ENCODE results near the gene MPPED1.

The MPPED1 gene

DNA sequence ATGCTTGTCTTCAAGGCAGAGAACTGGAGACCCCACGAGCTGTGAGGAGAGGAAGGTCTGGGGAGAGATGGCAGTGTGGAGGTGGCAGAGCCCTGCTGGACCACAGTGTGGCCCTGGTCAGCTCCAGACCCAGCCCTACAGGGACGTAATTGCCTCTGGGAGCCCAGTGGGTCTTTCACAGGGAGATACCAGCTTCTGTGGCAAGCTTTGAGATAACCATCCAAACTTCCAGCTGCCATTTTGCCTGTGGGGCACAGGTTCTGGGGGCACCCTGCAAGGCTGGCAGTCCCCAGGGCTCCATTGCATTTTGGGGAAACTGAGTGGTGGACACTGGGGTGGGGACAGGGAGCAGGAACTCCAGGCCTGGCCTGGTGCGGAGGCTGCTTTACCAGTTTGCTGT is 10.2 kb upstream of the MPPED1 start:
- no peak for DNase-seq
- Histone ChIP-seq H3K9me3 (ENCODE audit: severe bottlenecking) (no peaks in the 10 kb centered on the region), H3K27me3 (ENCODE audit: insufficient read depth, low read depth, severe bottlenecking) (no peaks in the 10 kb centered on the region), H3K27ac (no peak overlapping the region), H3K36me3 (no peaks in the 10 kb centered on the region), H3K4me3 (ENCODE audit: low read depth, low read length) (no peak overlapping the region)
- TF ChIP-seq, protein P1, sequence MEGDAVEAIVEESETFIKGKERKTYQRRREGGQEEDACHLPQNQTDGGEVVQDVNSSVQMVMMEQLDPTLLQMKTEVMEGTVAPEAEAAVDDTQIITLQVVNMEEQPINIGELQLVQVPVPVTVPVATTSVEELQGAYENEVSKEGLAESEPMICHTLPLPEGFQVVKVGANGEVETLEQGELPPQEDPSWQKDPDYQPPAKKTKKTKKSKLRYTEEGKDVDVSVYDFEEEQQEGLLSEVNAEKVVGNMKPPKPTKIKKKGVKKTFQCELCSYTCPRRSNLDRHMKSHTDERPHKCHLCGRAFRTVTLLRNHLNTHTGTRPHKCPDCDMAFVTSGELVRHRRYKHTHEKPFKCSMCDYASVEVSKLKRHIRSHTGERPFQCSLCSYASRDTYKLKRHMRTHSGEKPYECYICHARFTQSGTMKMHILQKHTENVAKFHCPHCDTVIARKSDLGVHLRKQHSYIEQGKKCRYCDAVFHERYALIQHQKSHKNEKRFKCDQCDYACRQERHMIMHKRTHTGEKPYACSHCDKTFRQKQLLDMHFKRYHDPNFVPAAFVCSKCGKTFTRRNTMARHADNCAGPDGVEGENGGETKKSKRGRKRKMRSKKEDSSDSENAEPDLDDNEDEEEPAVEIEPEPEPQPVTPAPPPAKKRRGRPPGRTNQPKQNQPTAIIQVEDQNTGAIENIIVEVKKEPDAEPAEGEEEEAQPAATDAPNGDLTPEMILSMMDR (IDR thresholded peaks at IDR 0.05; ENCODE audit: low read depth, low read length): no peak

GRCh38 chr22:43402128-43402527 is 9.7 kb upstream of the MPPED1 start:
- no peaks in the 10 kb centered on the region for H3K9me3 ChIP-seq (ENCODE audit: severe bottlenecking)
- TF ChIP-seq, protein P1 (IDR thresholded peaks at IDR 0.05; ENCODE audit: low read depth, low read length): no peak
- no peak overlapping the region for H3K4me3 ChIP-seq (ENCODE audit: low read depth, low read length)
- no peak for DNase-seq
- H3K36me3 ChIP-seq: no peaks in the 10 kb centered on the region
- H3K27me3 ChIP-seq (ENCODE audit: insufficient read depth, low read depth, severe bottlenecking): no peaks in the 10 kb centered on the region
- H3K27ac ChIP-seq: no peak overlapping the region

DNA sequence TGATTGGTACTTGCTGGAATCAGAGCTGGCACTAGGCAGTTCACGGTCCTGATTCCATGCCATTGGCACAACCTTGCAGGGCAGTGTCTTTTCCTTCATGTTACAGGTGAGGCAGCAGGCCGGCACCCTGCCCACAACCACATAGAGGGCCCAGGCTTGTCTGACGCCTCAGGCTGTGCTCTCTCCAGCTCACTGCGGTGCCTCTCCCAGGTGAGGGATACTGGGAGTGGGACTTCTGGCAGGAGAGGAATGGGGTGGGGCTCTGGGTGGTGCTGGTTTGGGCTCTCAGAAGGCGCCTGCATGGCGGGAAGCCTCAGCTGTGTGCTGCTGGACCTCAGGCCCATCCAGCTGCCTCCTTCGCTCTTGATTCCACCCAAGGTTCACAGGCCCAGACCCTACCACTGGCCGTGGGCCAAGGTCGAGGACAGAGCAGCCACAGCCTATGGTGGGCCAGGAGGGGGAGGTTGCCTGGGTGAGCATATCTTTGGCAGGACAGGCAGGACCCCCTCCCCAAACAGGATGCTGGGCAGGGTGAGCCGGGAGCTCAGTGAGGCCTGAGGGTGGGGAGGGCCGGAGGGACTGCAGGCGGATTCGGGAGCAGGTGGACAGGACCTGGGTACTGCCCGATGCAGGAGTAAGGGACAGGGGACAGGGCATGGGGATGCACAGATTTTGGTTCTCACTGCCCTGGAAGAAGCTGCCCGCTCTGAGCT is 7.0 kb upstream of the MPPED1 start:
- Histone ChIP-seq H3K27ac (no peak overlapping the region), H3K27me3 (ENCODE audit: insufficient read depth, low read depth, severe bottlenecking) (no peaks in the 10 kb centered on the region), H3K36me3 (no peaks in the 10 kb centered on the region), H3K9me3 (ENCODE audit: severe bottlenecking) (no peaks in the 10 kb centered on the region), H3K4me3 (ENCODE audit: low read depth, low read length) (no peak overlapping the region)
- TF ChIP-seq, protein P1 (IDR thresholded peaks at IDR 0.05; ENCODE audit: low read depth, low read length): no peak
- DNase-seq: no peak

GRCh38 chr22:43406186-43406790 is 5.5 kb upstream of the MPPED1 start:
- H3K9me3 ChIP-seq (ENCODE audit: severe bottlenecking): no peaks in the 10 kb centered on the region
- no peak overlapping the region for H3K27ac ChIP-seq
- no peaks in the 10 kb centered on the region for H3K36me3 ChIP-seq
- no peak for DNase-seq
- H3K27me3 ChIP-seq (ENCODE audit: insufficient read depth, low read depth, severe bottlenecking): no peaks in the 10 kb centered on the region
- TF ChIP-seq, protein P1 (IDR thresholded peaks at IDR 0.05; ENCODE audit: low read depth, low read length): no peak
- no peak overlapping the region for H3K4me3 ChIP-seq (ENCODE audit: low read depth, low read length)

GRCh38 chr22:43407591-43407990 is 4.2 kb upstream of the MPPED1 start:
- Histone ChIP-seq H3K36me3 (no peaks in the 10 kb centered on the region), H3K9me3 (ENCODE audit: severe bottlenecking) (no peaks in the 10 kb centered on the region), H3K27me3 (ENCODE audit: insufficient read depth, low read depth, severe bottlenecking) (no peaks in the 10 kb centered on the region), H3K4me3 (ENCODE audit: low read depth, low read length) (no peak overlapping the region), H3K27ac (no peak overlapping the region)
- TF ChIP-seq, protein P1 (IDR thresholded peaks at IDR 0.05; ENCODE audit: low read depth, low read length): no peak
- DNase-seq: no peak

Data from WERI-Rb-1 (cell line).